Measurements from ENCODE around the gene REX1BD. TPM values are rescaled to one million over a fixed set of nuclear protein-coding genes. Genes with fewer than 3 reads are reported as not detected.

Gene REX1BD
- total and polyA plus RNA-seq, 2 of the 8 experiments (the other 6 are each of a cell fraction or from before 2014, with no cell fraction given) = 56.8 to 62.7 TPM

DNA sequence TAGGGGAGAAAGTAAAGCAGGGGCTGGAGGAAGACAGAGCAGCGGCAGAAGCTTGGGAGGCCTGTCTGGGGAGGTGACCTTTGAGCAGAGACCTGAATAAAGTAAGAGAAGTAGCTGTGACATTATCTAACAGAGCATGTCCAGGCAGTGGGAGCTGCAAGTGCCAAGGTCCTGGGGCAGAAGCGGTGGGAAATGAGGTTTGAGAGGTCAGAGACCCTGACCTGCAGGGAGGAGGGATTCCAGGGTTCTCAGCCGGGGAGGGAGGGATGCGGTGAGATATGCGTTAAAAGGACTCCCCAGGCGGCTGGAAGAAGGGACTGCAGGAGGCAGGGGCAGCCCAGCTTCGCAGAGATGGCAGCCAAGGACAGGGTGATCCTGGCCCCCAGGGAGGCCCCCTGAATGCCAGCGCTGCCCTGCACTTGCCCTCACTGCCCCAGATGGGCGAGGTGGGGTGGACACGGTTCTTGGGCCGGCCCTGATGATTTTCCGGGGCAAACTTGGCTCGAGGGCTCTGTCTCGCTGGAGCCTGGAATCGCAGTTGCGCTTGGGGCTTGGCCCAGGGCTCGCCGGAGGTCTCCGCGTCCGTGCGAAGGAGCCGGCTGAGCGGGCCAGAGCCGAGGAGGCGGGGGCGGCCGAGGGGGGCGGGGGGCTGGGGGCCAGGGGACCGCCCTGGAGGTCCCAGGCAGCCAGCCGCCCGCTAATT lies 14.8 kb downstream of the REX1BD start (continued):
- TF ChIP-seq CBX5 (IDR thresholded peaks at IDR 0.05; ENCODE audit: low read depth, low read length) (no peak), KDM1A (IDR thresholded peaks at IDR 0.05; ENCODE audit: borderline replicate concordance, low read length) (peak; percentile 87; the same call in 1 of the 2 replicates), SRF (IDR thresholded peaks at IDR 0.05; ENCODE audit: low read depth, low read length) (no peak), YY1 (IDR thresholded peaks at IDR 0.05; ENCODE audit: low read depth, low read length) (no peak), SUZ12 (IDR thresholded peaks at IDR 0.05; ENCODE audit: low read length) (peak; percentile 9; the same call in 1 of the 2 replicates)
- TF ChIP-seq, protein P1, sequence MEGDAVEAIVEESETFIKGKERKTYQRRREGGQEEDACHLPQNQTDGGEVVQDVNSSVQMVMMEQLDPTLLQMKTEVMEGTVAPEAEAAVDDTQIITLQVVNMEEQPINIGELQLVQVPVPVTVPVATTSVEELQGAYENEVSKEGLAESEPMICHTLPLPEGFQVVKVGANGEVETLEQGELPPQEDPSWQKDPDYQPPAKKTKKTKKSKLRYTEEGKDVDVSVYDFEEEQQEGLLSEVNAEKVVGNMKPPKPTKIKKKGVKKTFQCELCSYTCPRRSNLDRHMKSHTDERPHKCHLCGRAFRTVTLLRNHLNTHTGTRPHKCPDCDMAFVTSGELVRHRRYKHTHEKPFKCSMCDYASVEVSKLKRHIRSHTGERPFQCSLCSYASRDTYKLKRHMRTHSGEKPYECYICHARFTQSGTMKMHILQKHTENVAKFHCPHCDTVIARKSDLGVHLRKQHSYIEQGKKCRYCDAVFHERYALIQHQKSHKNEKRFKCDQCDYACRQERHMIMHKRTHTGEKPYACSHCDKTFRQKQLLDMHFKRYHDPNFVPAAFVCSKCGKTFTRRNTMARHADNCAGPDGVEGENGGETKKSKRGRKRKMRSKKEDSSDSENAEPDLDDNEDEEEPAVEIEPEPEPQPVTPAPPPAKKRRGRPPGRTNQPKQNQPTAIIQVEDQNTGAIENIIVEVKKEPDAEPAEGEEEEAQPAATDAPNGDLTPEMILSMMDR (IDR thresholded peaks at IDR 0.05; ENCODE audit: control extremely low read depth in 1 of 3, insufficient read depth in 1 of 3, low read depth in 1 of 3, low read length in 3 of 3) = peak in 2 of 3 experiments; percentile 45 to 51; a peak in 3 of 4 replicates
